Smooth muscle cell (in vitro differentiated cells): ENCODE data around the gene PGC. TPM values are rescaled to one million over a fixed set of nuclear protein-coding genes. Genes with fewer than 3 reads are reported as not detected.

Experiments used
- DNase-seq: peaks from one replicate; lab custom pipeline; 2025; ENCODE audit not compliant: unreplicated experiment; lab: John Stamatoyannopoulos, UW
- H2AFZ ChIP-seq: fragments of 200-600 bp; sonication (generic); 2 replicates; pipeline ENCODE4 v1.6.0; 2016; ENCODE audit warnings: antibody characterized with exemption, low read depth, mild to moderate bottlenecking
- H3F3A ChIP-seq: fragments of 200-600 bp; sonication (generic); 2 replicates; pipeline ENCODE4 v1.6.0; 2017; ENCODE audit warnings: antibody characterized with exemption, low read depth
- H3K27ac ChIP-seq: fragments of 200-600 bp; sonication (generic); 2 replicates; pipeline ENCODE4 v1.5.1; 2016; ENCODE audit warnings: low read depth, mild to moderate bottlenecking
- H3K27me3 ChIP-seq: fragments of 200-600 bp; sonication (generic); 2 replicates; pipeline ENCODE4 v1.6.1; 2016; ENCODE audit warnings: low read depth, mild to moderate bottlenecking
- H3K36me3 ChIP-seq: fragments of 200-600 bp; sonication (generic); 2 replicates; pipeline ENCODE4 v1.5.1; 2016; ENCODE audit warnings: low read depth
- H3K4me1 ChIP-seq: fragments of 200-600 bp; sonication (generic); 2 replicates; pipeline ENCODE4 v1.5.1; 2016; ENCODE audit warnings: low read depth
- H3K4me2 ChIP-seq: fragments of 200-600 bp; sonication (generic); 2 replicates; pipeline ENCODE4 v1.6.0; 2016; ENCODE audit warnings: mild to moderate bottlenecking
- H3K4me3 ChIP-seq: fragments of 200-600 bp; sonication (generic); 2 replicates; pipeline ENCODE4 v1.5.1; 2016; ENCODE audit warnings: mild to moderate bottlenecking
- H3K79me2 ChIP-seq: fragments of 200-600 bp; sonication (generic); 2 replicates; pipeline ENCODE4 v1.6.0; 2016; ENCODE audit warnings: low read depth, mild to moderate bottlenecking
- H3K9ac ChIP-seq: fragments of 200-600 bp; sonication (generic); 2 replicates; pipeline ENCODE4 v1.6.0; 2016; ENCODE audit warnings: low read depth
- H3K9me3 ChIP-seq: fragments of 200-600 bp; sonication (generic); replicated peaks from 2 replicates; pipeline ENCODE4 v1.5.1; 2016; ENCODE audit warnings: low read depth
- H4K20me1 ChIP-seq: fragments of 200-600 bp; sonication (generic); 2 replicates; pipeline ENCODE4 v1.6.0; 2016; ENCODE audit warnings: low read depth
- CTCF ChIP-seq: fragments of 200-600 bp; sonication (generic); IDR thresholded peaks from 2 replicates; pipeline ENCODE4 v1.5.1; 2017; ENCODE audit warnings: borderline replicate concordance, mild to moderate bottlenecking, antibody characterized with exemption; ENCODE audit not compliant: insufficient read depth, poor library complexity, severe bottlenecking
- WGBS: methylation state at CpG from one replicate; pipeline ENCODE4 v1.1.7; 2016; ENCODE audit warnings: low lambda C conversion rate; 5-methylcytosine and 5-hydroxymethylcytosine counted together
- polyA plus RNA-seq: library from polyadenylated mRNA; unstranded; fragments of >200 nt; fragmentation: Nextera tagmentation; extraction: Ambion mirVana; gene quantifications from 2 replicates; pipeline ENCODE4 v1.2.1, GENCODE V29; 2016
- total RNA-seq: library from RNA; depleted of rRNA; stranded (reverse); fragments of >200 nt; gene quantifications from 2 replicates; pipeline ENCODE4 v1.2.3, GENCODE V29; 2014

The PGC gene
- total and polyA plus RNA-seq, 2 experiments from 2014 or later: not detected

GRCh38 chr6:41719436-41720261, 27.5 kb downstream of the PGC start:
- no peak for TF ChIP-seq CTCF
- Histone ChIP-seq H3K9me3 (no peaks in the 10 kb centered on the region), H3K36me3 (no peaks in the 10 kb centered on the region), H4K20me1 (peaks cover 6% of the 10 kb centered on the region), H3K79me2 (peaks cover 13% of the 10 kb centered on the region), H3F3A (no peaks in the 10 kb centered on the region), H3K9ac (no peak overlapping the region), H3K4me2 (no peak overlapping the region), H3K4me1 (peaks cover 8% of the 10 kb centered on the region), H3K4me3 (no peak overlapping the region), H2AFZ (no peak overlapping the region), H3K27me3 (no peaks in the 10 kb centered on the region), H3K27ac (no peak overlapping the region)
- 95% methylated on average over 7 of the region's 7 CpGs for WGBS
- DNase-seq: no peak

GRCh38 chr6:41718828-41719227, 28.4 kb downstream of the PGC start:
- H3K4me1 ChIP-seq: peaks cover 8% of the 10 kb centered on the region

GRCh38 chr6:41717392-41717736, 29.8 kb downstream of the PGC start:
- no peak overlapping the region for H2AFZ ChIP-seq
- H3K9ac ChIP-seq: no peak overlapping the region
- H3K4me3 ChIP-seq: no peak overlapping the region
- H3K4me1 ChIP-seq: peaks cover 8% of the 10 kb centered on the region
- peaks cover 8% of the 10 kb centered on the region for H4K20me1 ChIP-seq
- no peaks in the 10 kb centered on the region for H3K9me3 ChIP-seq
- no peak for TF ChIP-seq CTCF
- peak overlapping the region; percentile 63 for H3K4me2 ChIP-seq
- H3K79me2 ChIP-seq: peaks cover 13% of the 10 kb centered on the region
- no peaks in the 10 kb centered on the region for H3K27me3 ChIP-seq
- WGBS: 30% methylated on average over 1 of the region's 1 CpG
- no peak for DNase-seq
- no peaks in the 10 kb centered on the region for H3F3A ChIP-seq
- peak overlapping the region; percentile 49 for H3K27ac ChIP-seq
- H3K36me3 ChIP-seq: no peaks in the 10 kb centered on the region

More at GRCh38 chr6:41718828-41719227, 28.4 kb downstream of the PGC start:
- TF ChIP-seq CTCF: no peak
- no peak overlapping the region for H2AFZ ChIP-seq
- H3K9ac ChIP-seq: no peak overlapping the region
- H3K27me3 ChIP-seq: no peaks in the 10 kb centered on the region
- no peaks in the 10 kb centered on the region for H3K36me3 ChIP-seq
- 74% methylated on average over 5 of the region's 5 CpGs for WGBS
- H3K27ac ChIP-seq: no peak overlapping the region
- no peak for DNase-seq
- no peak overlapping the region for H3K4me2 ChIP-seq
- H3K79me2 ChIP-seq: peaks cover 13% of the 10 kb centered on the region
- H3K9me3 ChIP-seq: no peaks in the 10 kb centered on the region
- H3F3A ChIP-seq: no peaks in the 10 kb centered on the region
- H3K4me3 ChIP-seq: no peak overlapping the region
- H4K20me1 ChIP-seq: peaks cover 2% of the 10 kb centered on the region
